GM18498 (cell line): ENCODE results near the gene WASHC3.

Source experiments
- ATAC-seq: cut with Tn5 transposase; IDR thresholded peaks from one replicate; pipeline ENCODE4 v1.9.1; 2021; ENCODE audit warnings: mild to moderate bottlenecking, moderate library complexity; ENCODE audit not compliant: unreplicated experiment

WASHC3 gene

GRCh38 chr12:101982307-101982706, 79.5 kb downstream of the WASHC3 start:
- no peak for ATAC-seq

DNA sequence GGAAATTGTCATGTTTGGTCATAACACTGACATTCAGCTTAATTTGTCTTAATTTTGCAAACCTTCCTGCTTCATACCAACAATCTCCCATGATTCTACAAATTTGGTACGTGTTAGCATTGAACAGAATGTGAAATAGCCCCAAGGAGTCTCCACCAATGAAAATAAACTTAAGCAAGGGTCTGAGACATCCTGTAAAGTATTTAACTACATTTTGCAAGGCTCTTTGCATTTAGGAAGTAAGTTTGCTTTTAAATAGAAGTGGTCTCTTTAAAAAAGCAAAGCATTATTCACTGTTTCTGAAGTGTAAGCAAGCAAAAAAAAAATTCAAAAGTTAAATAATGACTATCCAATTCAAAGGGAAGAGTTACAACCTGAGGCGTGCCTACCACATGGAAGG, 79.9 kb downstream of the WASHC3 start:
- no peak for ATAC-seq

DNA sequence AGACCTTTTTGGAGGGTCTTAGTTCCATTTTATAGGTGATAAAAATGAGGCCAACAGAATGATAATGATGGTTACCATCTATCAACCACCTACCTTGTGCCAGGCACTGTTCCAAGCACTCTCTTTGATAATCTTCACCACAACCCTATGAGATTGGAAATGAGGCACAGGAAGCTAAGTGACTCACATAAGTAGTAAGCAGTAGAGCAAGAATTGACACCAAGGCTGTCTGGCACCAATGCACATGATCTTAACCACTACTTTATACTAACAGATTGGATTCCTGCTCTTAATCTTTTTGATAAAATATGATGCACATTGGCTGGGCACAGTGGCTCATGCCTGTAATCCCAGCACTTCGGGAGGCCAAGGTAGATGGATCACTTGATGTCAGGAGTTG, 93.0 kb downstream of the WASHC3 start:
- ATAC-seq: no peak

DNA sequence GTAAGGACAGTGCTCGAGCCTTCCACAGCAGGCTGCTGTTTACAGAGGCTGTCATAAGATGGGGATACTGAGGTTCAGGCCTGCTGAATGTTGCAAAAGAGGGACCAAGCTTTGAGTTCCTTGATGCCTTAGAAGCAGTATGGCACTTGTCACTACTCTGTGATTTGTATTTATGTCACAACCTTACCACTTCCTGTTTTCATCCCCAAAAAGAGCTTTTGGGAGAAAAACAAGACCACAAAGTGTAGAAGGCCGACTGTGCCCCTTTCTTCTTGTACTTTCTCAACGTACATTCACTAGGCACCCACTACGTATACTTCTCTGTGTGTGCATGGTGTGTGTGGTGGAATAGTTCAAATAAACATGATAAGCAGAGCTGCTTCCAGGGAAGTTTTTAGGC, 94.3 kb downstream of the WASHC3 start:
- peak; percentile 53 for ATAC-seq

DNA sequence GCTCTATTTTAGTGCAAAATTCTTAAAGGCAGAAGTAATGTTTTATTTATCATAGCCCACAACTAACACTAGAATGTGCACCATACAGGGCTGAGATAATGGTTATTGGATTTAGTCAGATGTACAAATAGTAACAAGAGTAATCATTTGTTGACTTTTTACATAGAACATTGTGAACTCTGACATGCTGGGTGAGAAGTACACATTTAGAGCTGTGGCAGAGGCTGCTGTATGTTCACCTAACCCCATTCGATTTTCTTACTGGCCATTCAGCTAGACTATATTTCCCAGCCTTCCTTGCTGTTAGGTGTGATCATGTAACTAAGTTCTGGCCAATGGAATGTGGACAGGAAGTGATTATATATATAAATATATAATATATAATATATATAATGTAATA, 95.3 kb downstream of the WASHC3 start:
- no peak for ATAC-seq

- no peak for ATAC-seq
Measured at GRCh38 chr12:101963697-101964096, 98.1 kb downstream of the WASHC3 start.
